Endometrial microvascular endothelial cells (primary cell): ENCODE results near the gene NANS. TPM values are rescaled to one million over a fixed set of nuclear protein-coding genes. Genes with fewer than 3 reads are reported as not detected.
"Not testable (repeated sequence)": the region's sequence is repeated elsewhere in the genome, so short reads cannot be mapped to it uniquely, and the experiment has no call there.

Experiments
- in situ Hi-C: cut with HindIII; loops from 2 replicates; pipeline ENCODE4 v1.10.0; 2017; ENCODE audit warnings: low sequenced_read_pairs, low pct_unique_long_range_greater_than_20kb; ENCODE audit errors: inconsistent ontology term
- total RNA-seq: library from RNA; depleted of rRNA; stranded (reverse); fragments of >200 nt; gene quantifications from one replicate; pipeline ENCODE4 v1.2.3, GENCODE V29; 2015; ENCODE audit errors: inconsistent ontology term

The NANS gene
- total RNA-seq, 1 donor from 2014 or later, result 149 TPM

DNA sequence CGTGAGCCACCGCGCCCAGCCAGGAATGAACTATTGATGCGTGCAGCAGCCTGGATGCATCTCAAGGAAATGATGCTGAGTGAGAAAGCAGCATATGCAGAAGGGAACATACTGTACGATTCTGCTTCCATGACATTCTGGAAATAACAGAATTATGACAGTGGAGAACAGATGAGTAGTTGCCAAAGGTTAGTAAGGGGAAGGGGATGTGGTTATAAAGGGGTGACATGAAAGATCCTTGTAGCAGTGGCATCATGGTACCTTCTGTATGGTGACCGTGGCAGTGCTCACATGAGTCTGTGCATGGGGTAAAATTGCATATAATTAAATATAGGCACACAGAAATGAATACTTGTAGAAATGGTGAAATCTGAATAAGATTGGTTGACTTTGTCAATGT, 13.0 kb downstream of the NANS start:
- in situ Hi-C loops, result no loop called here

- in situ Hi-C loops, result no loop called here
Observed at GRCh38 chr9:98070704-98071103, 14.2 kb downstream of the NANS start.

DNA sequence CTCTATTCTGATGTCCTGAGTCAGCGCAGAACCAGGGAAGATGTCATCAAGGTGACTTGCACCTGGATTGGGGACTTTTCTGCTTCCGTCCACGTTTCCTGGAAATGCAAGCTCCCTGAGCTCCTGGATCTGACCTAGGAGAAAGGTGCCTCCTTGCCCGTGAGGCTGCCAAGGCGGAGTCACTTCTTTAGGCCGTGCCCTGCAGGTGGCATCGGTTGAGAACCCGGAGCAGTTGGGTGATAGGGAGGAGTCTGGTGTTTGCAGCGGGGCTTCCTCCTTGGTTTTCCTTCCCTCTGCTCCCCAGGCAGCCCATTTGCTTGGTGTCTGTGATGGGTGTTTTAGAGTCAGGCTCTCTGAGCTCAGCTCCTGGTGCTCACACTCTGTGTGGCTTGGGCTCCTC, 15.2 kb downstream of the NANS start:
- in situ Hi-C loops, result no loop called here

GRCh38 chr9:98074115-98074990, 17.8 kb downstream of the NANS start:
- in situ Hi-C loops, result no loop called here

DNA sequence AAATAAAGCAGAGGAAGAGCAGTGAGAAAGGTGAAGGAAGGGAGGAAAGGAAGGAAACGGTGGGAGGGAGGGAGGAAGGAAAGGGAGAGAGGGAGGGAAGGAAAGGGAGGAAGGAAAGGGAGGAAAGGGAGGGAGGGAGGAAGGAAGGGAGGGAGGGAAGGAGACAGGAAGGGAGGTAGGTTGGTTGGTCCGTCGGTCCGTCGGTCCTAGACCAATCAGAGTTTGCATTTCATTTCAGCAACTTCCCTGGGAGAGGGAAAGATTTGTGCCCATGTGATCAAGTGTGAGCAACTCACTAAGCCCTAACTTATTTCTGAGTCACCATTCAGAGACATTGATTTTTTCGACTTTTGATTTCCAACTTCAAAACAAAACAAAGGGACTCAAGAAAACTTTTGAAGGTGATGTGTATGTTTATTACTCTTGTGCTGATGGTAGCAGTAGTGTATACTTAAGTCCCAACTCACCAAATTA, 18.8 kb downstream of the NANS start:
- in situ Hi-C loops, result no loop called here

DNA sequence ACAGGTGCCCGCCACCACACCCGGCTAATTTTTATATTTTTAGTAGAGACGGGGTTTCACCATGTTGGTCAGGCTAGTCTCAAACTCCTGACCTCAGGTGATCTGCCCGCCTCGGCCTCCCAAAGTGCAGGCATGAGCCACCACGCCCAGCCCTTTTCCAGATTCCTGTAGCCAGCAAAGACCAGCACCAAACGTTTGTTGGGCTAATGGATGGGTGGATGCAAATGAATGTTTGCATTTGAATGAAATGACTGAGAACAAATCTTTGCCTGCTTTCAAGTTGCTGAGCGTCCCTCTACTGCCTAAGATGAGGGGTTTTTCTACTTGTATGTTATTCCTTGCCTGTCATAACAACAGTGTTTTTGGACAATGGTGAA, 20.0 kb downstream of the NANS start:
- in situ Hi-C loops, result not testable (repeated sequence)

DNA sequence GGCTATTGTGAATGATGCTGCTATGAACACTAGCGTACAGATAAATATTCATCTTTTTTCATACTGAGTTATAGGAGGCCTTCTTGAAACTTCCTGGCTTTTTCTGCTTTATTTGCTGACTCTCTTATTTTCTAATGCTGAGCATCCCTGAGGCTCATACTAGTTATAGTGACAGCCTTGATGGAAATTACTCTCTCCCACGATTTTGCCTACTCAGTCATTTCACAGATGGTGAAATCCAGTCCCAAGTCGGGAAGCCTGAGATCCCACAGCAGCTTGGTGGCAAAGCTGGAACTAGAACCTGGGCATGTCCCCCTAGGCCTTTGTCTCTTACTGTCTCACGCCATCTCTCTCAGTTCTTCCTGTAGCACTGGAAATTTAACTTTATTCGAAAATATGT, 22.4 kb downstream of the NANS start:
- in situ Hi-C loops, result no loop called here

GRCh38 chr9:98080326-98080725, 23.8 kb downstream of the NANS start:
- in situ Hi-C loops, result no loop called here

DNA sequence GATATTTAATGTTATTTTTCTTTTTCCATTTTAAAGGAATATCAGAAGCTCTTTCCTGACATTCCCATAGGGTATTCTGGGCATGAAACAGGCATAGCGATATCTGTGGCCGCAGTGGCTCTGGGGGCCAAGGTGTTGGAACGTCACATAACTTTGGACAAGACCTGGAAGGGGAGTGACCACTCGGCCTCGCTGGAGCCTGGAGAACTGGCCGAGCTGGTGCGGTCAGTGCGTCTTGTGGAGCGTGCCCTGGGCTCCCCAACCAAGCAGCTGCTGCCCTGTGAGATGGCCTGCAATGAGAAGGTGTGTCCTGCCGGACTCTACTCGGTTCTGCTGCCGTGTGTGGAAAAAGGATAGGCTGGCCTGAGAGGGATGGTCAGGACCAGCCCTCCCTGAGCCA, 24.2 kb downstream of the NANS start:
- in situ Hi-C loops, result no loop called here

GRCh38 chr9:98081477-98082219, 25.1 kb downstream of the NANS start:
- in situ Hi-C loops, result no loop called here

DNA sequence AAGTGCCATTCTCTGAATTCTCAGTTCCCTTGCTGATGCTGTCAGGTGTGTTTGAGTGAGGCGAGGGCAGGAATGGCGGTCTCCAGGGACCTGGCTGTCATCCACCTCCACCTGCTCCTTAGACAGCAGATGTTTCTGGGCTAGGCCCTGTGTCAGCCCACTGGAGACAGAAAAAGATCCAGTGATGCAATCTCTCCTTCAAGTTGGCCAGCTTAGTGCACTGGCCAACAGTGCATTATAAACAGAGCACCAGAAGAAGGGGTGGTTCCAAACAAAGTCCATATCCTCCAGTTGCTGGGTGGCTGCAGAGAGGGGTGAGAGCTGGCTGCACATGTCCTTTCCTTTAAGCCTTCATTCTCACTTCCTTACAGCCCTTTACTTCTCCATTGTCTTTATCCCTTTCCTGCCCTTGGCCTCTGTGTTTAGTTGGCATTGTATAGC, 26.5 kb downstream of the NANS start:
- in situ Hi-C loops, result no loop called here

DNA sequence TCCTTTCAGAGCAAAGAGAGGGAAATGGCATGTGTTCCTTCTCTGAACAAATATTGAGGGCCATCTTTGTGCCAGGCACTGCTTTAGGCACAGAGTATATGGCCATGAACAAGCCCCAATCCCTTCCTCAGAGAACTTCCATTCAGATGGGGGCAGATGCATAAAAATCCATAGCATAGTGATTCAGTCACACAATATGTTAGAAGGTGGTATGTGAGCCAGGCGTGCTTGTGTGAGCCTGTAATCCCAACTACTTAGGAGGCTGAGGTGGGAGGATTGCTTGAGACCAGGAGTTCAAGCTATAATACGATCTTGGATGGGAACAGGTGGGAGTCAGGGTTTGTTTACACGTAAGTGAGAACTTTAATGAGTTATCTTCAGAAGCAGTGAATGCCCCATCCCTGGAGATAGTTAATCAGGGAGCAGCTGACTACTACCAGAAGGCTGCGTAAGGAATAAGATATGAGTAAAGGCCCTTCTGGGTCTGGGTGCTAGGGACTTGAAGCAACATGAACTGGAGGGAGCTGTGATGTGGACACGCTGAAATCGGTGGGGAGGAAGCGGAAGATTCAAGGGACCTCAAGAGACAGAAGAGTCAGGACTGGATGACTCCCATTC, 27.1 kb downstream of the NANS start:
- in situ Hi-C loops, result no loop called here

DNA sequence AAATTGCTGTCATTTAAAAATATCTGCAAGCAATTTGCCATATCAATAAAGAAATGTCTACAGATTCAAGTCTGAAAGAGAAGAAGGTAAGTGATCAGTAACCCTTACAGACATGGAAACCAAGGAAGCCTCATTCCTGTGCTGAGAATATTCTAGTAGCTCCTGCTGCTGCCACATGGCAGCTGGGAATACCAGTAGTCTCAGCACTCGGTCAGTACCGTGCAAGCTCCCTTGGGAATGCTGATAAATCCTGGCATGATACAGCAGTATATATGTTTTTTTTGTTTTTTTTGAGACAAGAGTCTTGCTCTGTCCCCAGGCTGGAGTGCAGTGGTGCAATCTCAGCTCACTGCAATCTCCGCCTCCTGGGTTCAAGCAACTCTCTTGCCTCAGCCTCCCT, 27.9 kb downstream of the NANS start:
- in situ Hi-C loops, result no loop called here

DNA sequence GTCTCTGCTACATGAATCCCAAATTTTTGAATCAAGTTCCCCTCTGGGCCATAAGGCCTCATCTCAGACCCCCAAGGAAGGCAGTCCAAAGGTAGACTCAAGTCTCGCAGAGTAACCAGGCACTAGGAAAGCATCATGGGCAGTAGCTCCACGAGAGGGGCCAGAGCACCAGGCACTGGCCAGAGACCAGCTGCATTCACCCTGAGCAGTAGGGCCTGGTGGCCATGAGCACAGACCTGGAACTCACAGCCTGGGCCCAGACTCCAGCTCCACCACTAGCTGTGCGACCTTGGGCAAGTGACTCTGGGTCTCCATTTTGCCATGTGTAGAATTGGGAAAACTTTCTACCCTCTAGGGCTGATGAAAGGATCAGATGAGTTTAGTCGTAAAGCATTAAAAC, 28.5 kb downstream of the NANS start:
- in situ Hi-C loops, result no loop called here

- in situ Hi-C loops, result no loop called here
Observed at GRCh38 chr9:98085944-98086343, 29.4 kb downstream of the NANS start.

DNA sequence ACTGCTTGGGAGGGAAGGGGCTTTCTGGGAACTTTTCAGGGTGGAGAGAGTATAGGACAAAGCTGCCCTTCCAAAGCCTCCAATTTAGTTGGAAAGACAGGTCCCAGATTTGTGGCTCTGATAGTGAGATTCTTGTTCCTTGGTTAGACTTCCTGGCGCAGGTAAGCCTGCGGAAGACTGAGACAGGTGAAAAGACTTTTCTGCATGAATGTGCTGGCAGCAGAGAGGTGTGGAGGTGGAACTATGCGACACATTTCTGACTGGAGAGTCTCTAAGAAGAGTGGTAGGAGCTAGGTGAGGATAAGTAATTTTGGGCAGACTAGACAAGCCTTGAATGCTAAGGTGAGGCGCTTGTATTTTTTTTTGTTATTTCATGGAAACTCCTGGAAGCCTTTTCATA, 29.9 kb downstream of the NANS start:
- in situ Hi-C loops, result no loop called here

GRCh38 chr9:98087420-98088354, 31.2 kb downstream of the NANS start:
- in situ Hi-C loops, result no loop called here

DNA sequence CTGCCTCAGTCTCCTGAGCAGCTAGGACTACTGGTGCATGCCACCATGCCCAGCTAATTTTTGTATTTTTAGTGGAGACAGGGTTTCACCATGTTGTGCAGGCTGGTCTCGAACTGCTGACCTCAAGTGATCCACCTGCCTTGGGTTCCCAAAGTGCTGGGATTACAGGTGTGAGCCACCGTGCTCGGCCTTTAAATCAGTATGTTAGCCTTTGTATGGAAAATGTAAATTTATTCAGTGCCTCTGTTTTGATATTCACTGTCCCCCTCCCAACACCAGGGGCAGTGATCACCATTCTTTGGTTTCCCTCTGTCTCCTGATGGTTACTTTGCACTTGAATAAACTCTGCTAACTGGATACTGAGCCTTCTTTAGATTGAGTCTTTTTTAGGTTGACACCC, 34.1 kb downstream of the NANS start:
- in situ Hi-C loops, result not testable (repeated sequence)
